ENCODE data around the gene GRAMD2A.
A peak's percentile ranks its signal among the peaks of the same experiment; 100 is the strongest.

Gene GRAMD2A

GRCh38 chr15:72197460-72198355 lies at the start of gene GRAMD2A:
TSS of gene GRAMD2A (minus strand) at chr15:72197787.
- peak; percentile 11 for DNase-seq (ENCODE audit: low read depth)

- DNase-seq (ENCODE audit: low read depth): no peak
Measured at GRCh38 chr15:72242775-72243370, 45.3 kb upstream of the GRAMD2A start.

GRCh38 chr15:72239652-72240051 lies 42.1 kb upstream of the GRAMD2A start:
- no peak for DNase-seq (ENCODE audit: low read depth)

GRCh38 chr15:72238586-72238985 lies 41.0 kb upstream of the GRAMD2A start:
- no peak for DNase-seq (ENCODE audit: low read depth)

- no peak for DNase-seq (ENCODE audit: low read depth)
Measured at GRCh38 chr15:72237853-72238224, 40.3 kb upstream of the GRAMD2A start.

GRCh38 chr15:72237029-72237852 lies 39.7 kb upstream of the GRAMD2A start:
- peak; percentile 56 for DNase-seq (ENCODE audit: low read depth)

- DNase-seq (ENCODE audit: low read depth): no peak
Measured at GRCh38 chr15:72236381-72237003, 38.9 kb upstream of the GRAMD2A start.

- DNase-seq (ENCODE audit: low read depth): no peak
Measured at GRCh38 chr15:72235298-72235697, 37.7 kb upstream of the GRAMD2A start.

GRCh38 chr15:72233769-72234168 lies 36.2 kb upstream of the GRAMD2A start:
- no peak for DNase-seq (ENCODE audit: low read depth)

GRCh38 chr15:72231833-72232478 lies 34.4 kb upstream of the GRAMD2A start:
- peak; percentile 30 for DNase-seq (ENCODE audit: low read depth)

- DNase-seq (ENCODE audit: low read depth): peak; percentile 94
Measured at GRCh38 chr15:72231066-72231832, 33.7 kb upstream of the GRAMD2A start, which contains the start of gene PKM. TSS of gene PKM (minus strand) at chr15:72231190. CDS start at chr15:72219097, 12,093 bp downstream.

- peak; percentile 73 for DNase-seq (ENCODE audit: low read depth)
Measured at GRCh38 chr15:72230197-72231065, 32.8 kb upstream of the GRAMD2A start.

GRCh38 chr15:72229947-72230196 lies 32.3 kb upstream of the GRAMD2A start:
- DNase-seq (ENCODE audit: low read depth): no peak

GRCh38 chr15:72229076-72229946 lies 31.7 kb upstream of the GRAMD2A start:
- no peak for DNase-seq (ENCODE audit: low read depth)

- no peak for DNase-seq (ENCODE audit: low read depth)
Measured at GRCh38 chr15:72227720-72228119, 30.1 kb upstream of the GRAMD2A start.

- DNase-seq (ENCODE audit: low read depth): peak; percentile 34
Measured at GRCh38 chr15:72227192-72227586, 29.6 kb upstream of the GRAMD2A start.

- DNase-seq (ENCODE audit: low read depth): no peak
Measured at GRCh38 chr15:72223278-72223677, 25.7 kb upstream of the GRAMD2A start.

- DNase-seq (ENCODE audit: low read depth): no peak
Measured at GRCh38 chr15:72222393-72222792, 24.8 kb upstream of the GRAMD2A start.

- no peak for DNase-seq (ENCODE audit: low read depth)
Measured at GRCh38 chr15:72220687-72221086, 23.1 kb upstream of the GRAMD2A start.
